Adrenal gland (tissue), 12 donors: ENCODE results near the gene CSTPP1. TPM values are rescaled to one million over a fixed set of nuclear protein-coding genes. Genes with fewer than 3 reads are reported as not detected.

Experiments used
- DNase-seq, 7 donors: peaks; one replicate each; pipeline ENCODE4 v3.0.0-alpha.2; 2019 to 2020
- H3K27ac ChIP-seq, 5 donors: fragments of 200-600 bp; sonication (generic) in 4 of 5; 1 replicate in 3 of 5; 2 replicates in 2 of 5; pipeline versions ENCODE4 v1.5.1 to v1.8.0; 2016 to 2020; ENCODE audit warnings: mild to moderate bottlenecking in 1 of 5
- H3K27me3 ChIP-seq: fragments of 200-600 bp; 2 replicates; pipeline ENCODE4 v1.8.0; 2021
- H3K36me3 ChIP-seq, 2 donors: fragments of 200-600 bp; replicated peaks in 1 of 2; 1 replicate in 1 of 2; 2 replicates in 1 of 2; pipeline versions ENCODE4 v1.5.1 to v1.8.0; 2018 to 2022
- H3K4me1 ChIP-seq, 2 donors: fragments of 200-600 bp; replicated peaks in 1 of 2; 1 replicate in 1 of 2; 2 replicates in 1 of 2; pipeline versions ENCODE4 v1.5.1 to v1.8.0; 2018 to 2021
- H3K4me3 ChIP-seq, 4 donors: fragments of 200-600 bp; sonication (generic) in 3 of 4; one replicate each; pipeline ENCODE4 v1.5.1; 2016 to 2018
- H3K9me3 ChIP-seq, 3 donors: fragments of 200-600 bp; sonication (generic) in 1 of 3; replicated peaks in 1 of 3; 1 replicate in 2 of 3; 2 replicates in 1 of 3; pipeline versions ENCODE4 v1.5.1 to v1.8.0; 2016 to 2021
- POLR2A ChIP-seq, 2 donors: fragments of 450-650 bp; IDR thresholded peaks; one replicate each; pipeline ENCODE4 v1.6.1; 2017; ENCODE audit warnings: antibody characterized with exemption in 2 of 2, mild to moderate bottlenecking in 2 of 2, moderate library complexity in 1 of 2
- WGBS, 4 donors: extraction: QIAGEN DNeasy Blood & Tissue Kit in 2 of 4; methylation state at CpG; one replicate each; pipeline versions ENCODE4 v1.1.5 to v1.1.7; 2013 to 2017; 5-methylcytosine and 5-hydroxymethylcytosine counted together
- intact Hi-C, 2 donors: fragments of 100-400 bp; cut with DNase I; formaldehyde crosslinking; loops; one replicate each; pipeline versions ENCODE4 v1.14.1 to v1.15.0; 2022 to 2023
- polyA plus RNA-seq, 3 donors: library from polyadenylated mRNA; stranded (reverse); fragments of 200-250 nt in 2 of 3; fragments of 350-450 nt in 1 of 3; fragmentation: Illumina TruSeq in 1 of 3; extraction: RNeasy Lipid Tissue Mini Kit (QIAGEN cat#74804) in 1 of 3; gene quantifications; one replicate each; pipeline ENCODE4 v1.2.3, GENCODE V29; 2013 to 2014
- total RNA-seq, 9 donors: library from RNA; depleted of rRNA in 4 of 9; stranded (reverse); fragments of >200 nt in 4 of 9; fragments of 120-200 nt in 1 of 9; fragmentation: NEBNext Ultra II Directional in 1 of 9; extraction: Animal tissue kit (Norgen Biotek cat#: 25700) in 1 of 9; gene quantifications; one replicate each; pipeline versions ENCODE4 v1.1.0 to v1.2.4, GENCODE V29; 2013 to 2023
- TF ChIP-seq, protein P1 (sequence below), 6 experiments: fragments of 450-650 bp in 4 of 6; fragments of 200-600 bp in 2 of 6; sonication (generic) in 1 of 6; IDR thresholded peaks; 1 replicate in 5 of 6; 2 replicates in 1 of 6; pipeline versions ENCODE4 v1.5.1 to v1.8.0; 2016 to 2021; ENCODE audit warnings: antibody characterized with exemption in 6 of 6, mild to moderate bottlenecking in 2 of 6, moderate library complexity in 1 of 6
- donor health status: healthy with polysubstance abuse.
- donor health status: Bipolar disorder and iron deficiency.
- donor health status: DM: yes; HTN: yes; CAD: no.
- donor health status: DM: no; HTN: no; CAD: no.
- donor health status: DM: no; HTN: no; CAD: no.
- donor health status: DM: yes; HTN: yes; CAD: no.

The CSTPP1 gene
- total and polyA plus RNA-seq, 12 donors: 17.6 to 63.0 (median 24.4) TPM

- 73 to 80% (median 78%) methylated on average over 2 of the region's 2 CpGs for WGBS, 4 donors
- intact Hi-C loops: no loop called here
- TF ChIP-seq, protein P1, sequence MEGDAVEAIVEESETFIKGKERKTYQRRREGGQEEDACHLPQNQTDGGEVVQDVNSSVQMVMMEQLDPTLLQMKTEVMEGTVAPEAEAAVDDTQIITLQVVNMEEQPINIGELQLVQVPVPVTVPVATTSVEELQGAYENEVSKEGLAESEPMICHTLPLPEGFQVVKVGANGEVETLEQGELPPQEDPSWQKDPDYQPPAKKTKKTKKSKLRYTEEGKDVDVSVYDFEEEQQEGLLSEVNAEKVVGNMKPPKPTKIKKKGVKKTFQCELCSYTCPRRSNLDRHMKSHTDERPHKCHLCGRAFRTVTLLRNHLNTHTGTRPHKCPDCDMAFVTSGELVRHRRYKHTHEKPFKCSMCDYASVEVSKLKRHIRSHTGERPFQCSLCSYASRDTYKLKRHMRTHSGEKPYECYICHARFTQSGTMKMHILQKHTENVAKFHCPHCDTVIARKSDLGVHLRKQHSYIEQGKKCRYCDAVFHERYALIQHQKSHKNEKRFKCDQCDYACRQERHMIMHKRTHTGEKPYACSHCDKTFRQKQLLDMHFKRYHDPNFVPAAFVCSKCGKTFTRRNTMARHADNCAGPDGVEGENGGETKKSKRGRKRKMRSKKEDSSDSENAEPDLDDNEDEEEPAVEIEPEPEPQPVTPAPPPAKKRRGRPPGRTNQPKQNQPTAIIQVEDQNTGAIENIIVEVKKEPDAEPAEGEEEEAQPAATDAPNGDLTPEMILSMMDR (IDR thresholded peaks at IDR 0.05): no peak
- no peak for TF ChIP-seq POLR2A (IDR thresholded peaks at IDR 0.05)
These were observed 35.8 kb downstream of the CSTPP1 start for GRCh38 chr11:46972343-46972742.

GRCh38 chr11:46972821-46973220 is 36.3 kb downstream of the CSTPP1 start:
- no peak for DNase-seq
- 70 to 84% (median 75%) methylated on average over 2 of the region's 2 CpGs for WGBS, 4 donors
- intact Hi-C loops: no loop called here

More at GRCh38 chr11:46972343-46972742, 35.8 kb downstream of the CSTPP1 start:
- Histone ChIP-seq H3K27me3 (no peaks in the 10 kb centered on the region), H3K36me3 (no peaks in the 10 kb centered on the region), H3K4me1 (peaks cover 0 to 9% of the 10 kb centered on the region in 2 donors), H3K4me3 (no peak overlapping the region), H3K9me3 (no peaks in the 10 kb centered on the region), H3K27ac (peak overlapping the region in 1 of 5 donors; percentile 51)
- DNase-seq: no peak

GRCh38 chr11:46976182-46976854 is 39.8 kb downstream of the CSTPP1 start:
- intact Hi-C loops: no loop called here
- TF ChIP-seq, protein P1 (IDR thresholded peaks at IDR 0.05): no peak
- no peak for TF ChIP-seq POLR2A (IDR thresholded peaks at IDR 0.05)
- DNase-seq: no peak
- Histone ChIP-seq H3K9me3 (no peaks in the 10 kb centered on the region), H3K4me3 (no peak overlapping the region), H3K27ac (no peak overlapping the region), H3K36me3 (no peaks in the 10 kb centered on the region), H3K27me3 (no peaks in the 10 kb centered on the region), H3K4me1 (peaks cover 0 to 9% of the 10 kb centered on the region in 2 donors)
- 83 to 89% (median 87%) methylated on average over 5 of the region's 5 CpGs for WGBS, 4 donors

More at GRCh38 chr11:46972821-46973220, 36.3 kb downstream of the CSTPP1 start:
- peaks cover 0 to 9% of the 10 kb centered on the region in 2 donors for H3K4me1 ChIP-seq
- H3K27me3 ChIP-seq: no peaks in the 10 kb centered on the region
- H3K9me3 ChIP-seq: no peaks in the 10 kb centered on the region
- H3K27ac ChIP-seq: no peak overlapping the region
- H3K4me3 ChIP-seq: no peak overlapping the region
- H3K36me3 ChIP-seq: no peaks in the 10 kb centered on the region
- no peak for TF ChIP-seq POLR2A (IDR thresholded peaks at IDR 0.05)
- TF ChIP-seq, protein P1 (IDR thresholded peaks at IDR 0.05): no peak

DNA sequence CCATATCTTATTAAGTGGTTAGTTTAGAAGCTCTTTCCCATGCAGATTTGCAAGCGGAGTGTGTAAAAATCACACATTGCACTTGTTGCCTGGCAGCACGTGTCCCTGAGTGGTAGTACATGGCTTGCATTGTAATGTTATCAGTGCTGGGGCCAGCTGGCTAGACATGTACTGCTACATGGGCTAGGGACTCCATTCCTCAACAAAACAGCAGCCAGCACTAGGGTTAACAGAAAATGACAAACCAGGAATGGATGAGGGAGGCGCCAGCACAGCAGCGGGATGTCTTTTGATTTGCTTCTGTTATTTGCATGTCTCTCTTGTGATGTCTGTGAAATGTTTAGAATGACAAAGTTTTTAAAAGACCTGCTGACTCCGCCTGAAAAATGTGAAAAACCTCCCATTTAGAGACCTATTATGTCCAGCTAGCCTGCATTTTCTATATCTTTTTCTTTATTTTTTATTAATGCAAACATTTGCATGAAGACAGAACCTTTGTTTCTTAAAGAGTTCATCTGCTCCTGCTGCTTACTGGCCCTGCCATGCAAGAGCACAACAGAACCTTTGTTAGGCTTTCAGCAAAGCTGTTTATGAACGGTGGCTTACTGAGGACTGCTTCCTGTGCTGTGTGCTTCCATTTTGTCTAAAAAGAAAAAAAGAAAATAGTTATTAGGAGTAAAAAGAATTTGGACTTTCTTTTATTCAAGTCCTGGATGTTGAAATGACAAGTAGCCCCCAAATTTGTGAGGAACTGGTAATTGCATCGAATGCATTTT is 40.7 kb downstream of the CSTPP1 start:
- intact Hi-C loops: no loop called here
- 84 to 90% (median 87%) methylated on average over 7 of the region's 7 CpGs for WGBS, 4 donors

More for the DNA sequence above, 40.7 kb downstream of the CSTPP1 start:
- no peaks in the 10 kb centered on the region for H3K27me3 ChIP-seq
- H3K9me3 ChIP-seq: no peaks in the 10 kb centered on the region
- DNase-seq: no peak
- TF ChIP-seq, protein P1 (IDR thresholded peaks at IDR 0.05): no peak
- no peak for TF ChIP-seq POLR2A (IDR thresholded peaks at IDR 0.05)
- no peaks in the 10 kb centered on the region for H3K36me3 ChIP-seq
- H3K4me3 ChIP-seq: no peak overlapping the region
- peaks cover 0 to 4% of the 10 kb centered on the region in 2 donors for H3K4me1 ChIP-seq
- H3K27ac ChIP-seq: no peak overlapping the region
